ENCODE data around the gene CPZ. TPM values are rescaled to one million over a fixed set of nuclear protein-coding genes. Genes with fewer than 3 reads are reported as not detected.

Gene CPZ
- total and polyA plus RNA-seq, 8 donors: 0.09 to 0.86 (median 0.23) TPM

- intact Hi-C loops (cut with DNase I): loop anchor here in 2 of 3 donors (10.0 kb wide), 1 partner anchor 305 kb away; no protein-coding TSS in a partner anchor
- Histone ChIP-seq H3K27me3 (no peaks in the 10 kb centered on the region), H3K27ac (no peak overlapping the region), H3K4me1 (no peaks in the 10 kb centered on the region), H3K9me3 (no peaks in the 10 kb centered on the region), H3K4me3 (no peak overlapping the region), H3K36me3 (no peaks in the 10 kb centered on the region)
- TF ChIP-seq, protein P1, sequence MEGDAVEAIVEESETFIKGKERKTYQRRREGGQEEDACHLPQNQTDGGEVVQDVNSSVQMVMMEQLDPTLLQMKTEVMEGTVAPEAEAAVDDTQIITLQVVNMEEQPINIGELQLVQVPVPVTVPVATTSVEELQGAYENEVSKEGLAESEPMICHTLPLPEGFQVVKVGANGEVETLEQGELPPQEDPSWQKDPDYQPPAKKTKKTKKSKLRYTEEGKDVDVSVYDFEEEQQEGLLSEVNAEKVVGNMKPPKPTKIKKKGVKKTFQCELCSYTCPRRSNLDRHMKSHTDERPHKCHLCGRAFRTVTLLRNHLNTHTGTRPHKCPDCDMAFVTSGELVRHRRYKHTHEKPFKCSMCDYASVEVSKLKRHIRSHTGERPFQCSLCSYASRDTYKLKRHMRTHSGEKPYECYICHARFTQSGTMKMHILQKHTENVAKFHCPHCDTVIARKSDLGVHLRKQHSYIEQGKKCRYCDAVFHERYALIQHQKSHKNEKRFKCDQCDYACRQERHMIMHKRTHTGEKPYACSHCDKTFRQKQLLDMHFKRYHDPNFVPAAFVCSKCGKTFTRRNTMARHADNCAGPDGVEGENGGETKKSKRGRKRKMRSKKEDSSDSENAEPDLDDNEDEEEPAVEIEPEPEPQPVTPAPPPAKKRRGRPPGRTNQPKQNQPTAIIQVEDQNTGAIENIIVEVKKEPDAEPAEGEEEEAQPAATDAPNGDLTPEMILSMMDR (IDR thresholded peaks at IDR 0.05): no peak
- ATAC-seq (no peak), FAIRE-seq (no peak), DNase-seq (peak in 1 of 6 donors; percentile 53)
- 56 to 71% methylated on average over 6 of the region's 6 CpGs for WGBS, 2 donors
Observed at GRCh38 chr4:8609406-8609805, 16.8 kb downstream of the CPZ start.

GRCh38 chr4:8609824-8610350 is 17.3 kb downstream of the CPZ start:
- TF ChIP-seq, protein P1 (IDR thresholded peaks at IDR 0.05): no peak
- no peaks in the 10 kb centered on the region for H3K36me3 ChIP-seq
- no peaks in the 10 kb centered on the region for H3K4me1 ChIP-seq
- no peaks in the 10 kb centered on the region for H3K27me3 ChIP-seq
- 42 to 45% methylated on average over 9 of the region's 9 CpGs for WGBS, 2 donors
- FAIRE-seq: no peak
- peak in 1 of 6 donors; percentile 32 for DNase-seq
- intact Hi-C loops (cut with DNase I): loop anchor here in 2 of 3 donors (10.0 kb wide), 2 partner anchors 275 to 305 kb away; no protein-coding TSS in a partner anchor
- no peaks in the 10 kb centered on the region for H3K9me3 ChIP-seq
- ATAC-seq: no peak
- no peak overlapping the region for H3K4me3 ChIP-seq
- H3K27ac ChIP-seq: no peak overlapping the region

GRCh38 chr4:8610858-8611616 is 18.5 kb downstream of the CPZ start:
- 50 to 51% methylated on average over 8 of the region's 8 CpGs for WGBS, 2 donors

GRCh38 chr4:8612646-8613045 is 20.1 kb downstream of the CPZ start:
- Histone ChIP-seq H3K36me3 (no peaks in the 10 kb centered on the region), H3K4me3 (no peak overlapping the region), H3K27me3 (no peaks in the 10 kb centered on the region), H3K9me3 (no peaks in the 10 kb centered on the region), H3K27ac (no peak overlapping the region), H3K4me1 (no peaks in the 10 kb centered on the region)
- intact Hi-C loops (cut with DNase I): loop anchor here in 1 of 3 donors (10.0 kb wide), 1 partner anchor 272 kb away; no protein-coding TSS in a partner anchor
- DNase-seq (peak in 2 of 6 donors; percentile 8 to 38), ATAC-seq (no peak), FAIRE-seq (no peak)
- TF ChIP-seq, protein P1 (IDR thresholded peaks at IDR 0.05): no peak
- WGBS, 2 donors: 63 to 82% methylated on average over 8 of the region's 8 CpGs

More at GRCh38 chr4:8610858-8611616, 18.5 kb downstream of the CPZ start:
- TF ChIP-seq, protein P1 (IDR thresholded peaks at IDR 0.05): no peak
- Histone ChIP-seq H3K4me3 (no peak overlapping the region), H3K36me3 (no peaks in the 10 kb centered on the region), H3K4me1 (no peaks in the 10 kb centered on the region), H3K27me3 (no peaks in the 10 kb centered on the region), H3K9me3 (no peaks in the 10 kb centered on the region), H3K27ac (no peak overlapping the region)
- peak in 1 of 6 donors; percentile 20 for DNase-seq
- ATAC-seq: no peak
- no peak for FAIRE-seq
- intact Hi-C loops (cut with DNase I): loop anchor here in 1 of 3 donors (10.0 kb wide), 1 partner anchor 274 kb away; no protein-coding TSS in a partner anchor

Data from pancreas (tissue), 10 donors.